Activated CD8-positive, alpha-beta memory T cell treated with anti-CD3 and anti-CD28 coated beads, Interleukin-2, amount 50 U/mL, for 48 hours (primary cell): ENCODE measurements around the gene C1QA.
A peak's percentile ranks its signal among the peaks of the same experiment; 100 is the strongest.

Experiments used
- DNase-seq: peaks from one replicate; pipeline ENCODE4 v3.0.0-alpha.2; 2020

C1QA gene

DNA sequence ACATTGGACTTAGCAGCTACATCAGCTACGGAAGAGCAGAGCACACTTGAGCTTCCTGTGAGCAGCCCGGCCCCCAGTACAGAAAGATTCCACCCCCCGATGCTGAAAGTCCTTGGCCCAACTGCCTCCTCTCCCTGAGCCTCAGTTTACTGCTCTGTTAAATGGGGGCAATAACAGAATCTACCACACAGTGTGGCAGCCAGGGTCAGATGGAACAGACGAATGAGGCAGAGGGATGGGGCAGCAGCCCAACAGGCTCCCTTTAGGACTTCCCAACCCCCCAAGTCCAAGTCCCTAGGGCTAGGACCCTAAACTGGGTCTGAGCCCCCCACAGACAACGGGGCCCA, 22.9 kb upstream of the C1QA start:
- no peak for DNase-seq

GRCh38 chr1:22613951-22614350, 22.5 kb upstream of the C1QA start:
- no peak for DNase-seq

DNA sequence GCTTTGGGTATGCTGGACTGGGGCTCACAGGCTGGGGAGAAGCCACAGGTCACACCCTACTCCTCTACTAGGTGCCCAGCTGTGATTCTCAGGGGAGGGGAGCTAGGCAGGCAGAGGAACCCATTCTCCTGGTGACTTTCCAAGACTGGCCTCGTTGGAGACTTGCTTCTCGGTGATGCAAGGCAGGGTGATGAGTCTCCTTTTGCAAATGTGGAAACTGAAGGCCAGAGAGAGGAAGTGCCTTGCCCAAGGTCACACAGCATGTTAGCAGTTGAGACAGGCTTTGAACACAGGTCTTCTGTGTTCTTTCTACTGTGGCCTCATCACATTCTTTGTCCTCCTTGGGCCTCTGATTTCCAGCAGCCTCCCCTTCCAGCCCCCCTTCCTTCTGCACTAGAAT, 20.5 kb upstream of the C1QA start:
- DNase-seq: no peak

- no peak for DNase-seq
Observed at GRCh38 chr1:22616571-22616970, 19.9 kb upstream of the C1QA start.

GRCh38 chr1:22618056-22618455, 18.4 kb upstream of the C1QA start:
- no peak for DNase-seq

- DNase-seq: no peak
Observed at GRCh38 chr1:22619252-22619651, 17.2 kb upstream of the C1QA start.

DNA sequence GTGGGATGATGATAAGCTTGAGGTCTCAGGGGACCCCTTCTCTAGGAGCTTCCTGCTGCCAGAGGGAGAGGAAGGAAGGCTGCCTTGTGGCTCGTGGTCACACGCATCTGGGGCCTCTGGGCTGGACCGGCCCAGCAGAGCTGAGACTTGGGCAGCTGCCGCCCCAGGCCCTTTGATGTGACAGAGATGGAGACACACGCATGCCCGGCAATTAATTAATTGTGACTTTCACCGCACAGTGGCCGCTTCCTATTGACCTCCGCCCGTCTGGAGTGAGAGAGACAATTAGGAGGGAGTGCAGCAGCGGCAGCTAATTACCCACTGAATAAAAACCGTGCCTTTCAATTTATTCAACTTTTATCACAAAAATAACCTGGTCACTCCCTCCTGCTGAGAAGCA, 16.6 kb upstream of the C1QA start:
- no peak for DNase-seq

DNA sequence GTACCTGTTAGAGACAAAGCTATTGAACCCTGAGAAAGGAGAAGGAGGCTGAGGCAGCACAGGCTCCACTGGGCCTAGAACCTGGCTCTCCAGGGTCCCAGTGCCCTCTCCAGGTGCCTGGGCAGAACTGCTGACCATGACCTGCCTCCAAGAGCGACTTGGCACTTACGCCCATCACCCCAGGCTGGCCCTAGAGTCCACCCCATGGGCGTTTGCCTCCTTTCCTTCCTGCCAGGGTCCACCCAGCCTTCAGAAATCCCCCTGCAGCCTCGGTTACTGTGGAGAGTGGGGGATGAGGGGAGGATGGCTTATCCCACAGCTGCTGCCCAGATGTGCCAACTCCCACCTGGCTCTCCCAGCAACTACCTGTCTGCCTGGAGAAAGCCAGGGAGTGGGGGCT, 14.7 kb upstream of the C1QA start:
- DNase-seq: no peak

- no peak for DNase-seq
Observed at GRCh38 chr1:22625262-22625925, 11.0 kb upstream of the C1QA start.

GRCh38 chr1:22626237-22627157, 9.9 kb upstream of the C1QA start:
- DNase-seq: no peak

- no peak for DNase-seq
Observed at GRCh38 chr1:22627331-22627730, 9.1 kb upstream of the C1QA start.

- DNase-seq: no peak
Observed at GRCh38 chr1:22628698-22629444, 7.6 kb upstream of the C1QA start.

- no peak for DNase-seq
Observed at GRCh38 chr1:22629886-22630285, 6.5 kb upstream of the C1QA start.

DNA sequence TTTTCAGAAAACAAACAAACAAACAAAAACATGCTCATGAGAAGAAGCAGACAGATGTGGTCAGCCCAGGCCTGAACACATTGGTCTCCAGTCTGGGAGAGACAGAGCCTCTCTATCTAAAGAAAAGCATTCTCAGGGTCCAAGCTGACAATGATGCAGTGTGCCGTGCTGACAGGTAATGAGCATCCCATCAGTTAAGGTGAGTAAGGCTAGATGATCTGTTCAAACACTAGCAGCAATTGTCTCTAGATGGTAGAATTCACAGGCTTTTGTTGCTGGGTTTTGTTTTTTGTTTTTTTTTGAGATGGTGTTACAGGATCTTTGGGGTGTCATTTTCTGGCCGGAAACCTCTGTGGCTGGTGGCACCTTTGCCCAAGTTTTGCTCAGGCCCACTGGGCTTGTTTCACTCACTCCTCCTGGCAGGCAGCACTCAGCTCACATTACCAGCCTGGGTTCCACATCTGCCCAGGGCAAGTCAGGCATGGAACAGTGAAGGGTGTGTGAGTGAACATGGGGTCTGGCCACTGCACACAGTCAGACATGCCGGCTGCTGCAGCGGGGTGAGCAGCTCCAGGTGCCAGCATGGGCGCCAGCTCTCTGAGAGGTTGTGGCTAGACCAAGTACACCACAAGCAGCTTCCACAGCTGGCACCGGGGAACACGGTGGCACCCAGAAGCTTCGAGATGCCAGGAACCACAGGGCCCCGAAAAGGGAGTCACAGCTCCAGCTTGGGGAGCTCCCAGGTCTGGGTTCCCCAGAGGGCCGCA, 2.5 kb upstream of the C1QA start:
- DNase-seq: no peak

- no peak for DNase-seq
Observed at GRCh38 chr1:22635436-22635835, 992 bp upstream of the C1QA start.

GRCh38 chr1:22636927-22637326, 499 bp downstream of the C1QA start:
- no peak for DNase-seq

GRCh38 chr1:22637907-22638445, 1.5 kb downstream of the C1QA start:
- DNase-seq: no peak

DNA sequence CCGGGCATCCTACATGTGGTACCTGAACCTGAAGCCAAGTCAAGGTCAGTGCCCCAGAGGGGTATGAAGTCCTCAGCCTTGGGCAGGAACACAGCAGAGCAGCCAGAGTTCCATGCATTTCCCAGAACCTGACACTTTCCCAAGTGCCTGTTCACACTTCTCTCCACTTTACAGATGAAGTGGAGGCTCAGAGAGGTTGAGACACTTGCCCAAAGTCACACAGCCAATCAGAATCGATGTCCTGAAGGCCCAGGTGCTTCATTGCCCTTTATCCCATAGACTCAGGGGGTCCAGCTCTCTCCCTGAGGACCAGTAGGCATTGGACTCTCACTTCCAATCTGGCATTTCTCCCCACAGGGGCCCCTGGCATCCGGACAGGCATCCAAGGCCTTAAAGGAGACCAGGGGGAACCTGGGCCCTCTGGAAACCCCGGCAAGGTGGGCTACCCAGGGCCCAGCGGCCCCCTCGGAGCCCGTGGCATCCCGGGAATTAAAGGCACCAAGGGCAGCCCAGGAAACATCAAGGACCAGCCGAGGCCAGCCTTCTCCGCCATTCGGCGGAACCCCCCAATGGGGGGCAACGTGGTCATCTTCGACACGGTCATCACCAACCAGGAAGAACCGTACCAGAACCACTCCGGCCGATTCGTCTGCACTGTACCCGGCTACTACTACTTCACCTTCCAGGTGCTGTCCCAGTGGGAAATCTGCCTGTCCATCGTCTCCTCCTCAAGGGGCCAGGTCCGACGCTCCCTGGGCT, 2.2 kb downstream of the C1QA start:
- DNase-seq: no peak

DNA sequence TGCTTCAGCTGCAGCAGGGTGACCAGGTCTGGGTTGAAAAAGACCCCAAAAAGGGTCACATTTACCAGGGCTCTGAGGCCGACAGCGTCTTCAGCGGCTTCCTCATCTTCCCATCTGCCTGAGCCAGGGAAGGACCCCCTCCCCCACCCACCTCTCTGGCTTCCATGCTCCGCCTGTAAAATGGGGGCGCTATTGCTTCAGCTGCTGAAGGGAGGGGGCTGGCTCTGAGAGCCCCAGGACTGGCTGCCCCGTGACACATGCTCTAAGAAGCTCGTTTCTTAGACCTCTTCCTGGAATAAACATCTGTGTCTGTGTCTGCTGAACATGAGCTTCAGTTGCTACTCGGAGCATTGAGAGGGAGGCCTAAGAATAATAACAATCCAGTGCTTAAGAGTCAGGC, 2.9 kb downstream of the C1QA start:
- no peak for DNase-seq

DNA sequence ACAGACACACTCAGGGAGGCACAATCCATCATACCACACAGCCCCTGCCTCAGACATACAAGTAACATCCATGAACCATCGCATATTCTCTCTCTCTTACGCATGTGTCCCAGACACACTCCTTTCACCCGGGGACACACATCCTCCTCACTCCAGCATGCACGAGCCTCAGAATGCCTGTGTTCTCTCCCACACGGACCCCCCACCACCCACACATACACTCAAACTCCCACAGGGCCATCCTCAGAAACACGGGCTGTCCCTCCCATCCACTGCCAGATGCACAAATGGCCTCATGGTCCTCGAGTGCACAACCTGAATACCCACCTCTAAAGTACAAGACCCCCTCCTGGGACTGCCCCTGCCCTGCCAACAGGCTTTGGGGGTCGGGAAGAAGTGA, 4.8 kb downstream of the C1QA start:
- no peak for DNase-seq

DNA sequence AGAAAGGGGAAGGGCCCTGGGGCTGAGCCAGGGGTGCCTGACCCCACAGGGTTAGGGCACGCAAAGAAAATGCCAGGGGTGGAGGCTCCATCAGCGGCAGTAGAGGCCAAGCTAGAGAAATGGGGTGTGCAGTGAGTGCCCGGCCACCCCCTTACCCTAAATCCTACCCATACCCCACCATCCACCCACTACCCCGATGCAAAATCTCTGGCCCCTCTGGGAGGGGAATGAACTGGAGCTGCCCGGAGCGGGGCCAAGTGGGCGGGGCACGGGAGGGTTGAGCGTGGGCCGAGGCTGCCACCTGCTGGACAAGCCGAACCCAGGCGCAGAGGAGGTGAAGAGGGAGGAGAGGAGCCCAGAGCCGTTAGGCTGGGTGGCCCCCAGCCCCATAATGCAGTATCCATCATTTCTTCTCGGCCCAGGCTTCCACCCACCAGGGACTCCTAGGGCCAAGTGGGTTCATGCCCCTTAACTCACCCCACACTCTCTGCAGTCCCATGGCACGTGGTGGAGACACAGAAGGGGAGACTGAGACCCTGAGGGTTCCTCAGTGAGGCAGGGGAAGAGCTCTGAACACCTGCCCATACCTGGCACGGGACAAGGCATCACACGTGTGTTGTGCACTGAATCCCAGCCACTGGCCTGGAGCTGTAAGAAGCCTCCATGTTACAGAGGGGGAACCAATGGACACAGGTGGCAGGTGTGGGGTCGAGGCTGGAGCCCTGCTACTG, 5.6 kb downstream of the C1QA start:
- peak; percentile 90 for DNase-seq
